Thoracic aorta (tissue), 2 donors: Measurements from ENCODE around the gene ANKRD11. TPM values are rescaled to one million over a fixed set of nuclear protein-coding genes. Genes with fewer than 3 reads are reported as not detected.
"Not testable (repeated sequence)": the region's sequence is repeated elsewhere in the genome, so short reads cannot be mapped to it uniquely, and the experiment has no call there.

Experiments used
- ATAC-seq: fragments of 150-250 bp; one replicate; pipeline ENCODE4 v1.8.0; 2017; ENCODE audit warnings: low read depth; ENCODE audit not compliant: insufficient number of reproducible peaks, low FRiP score
- DNase-seq: peaks from one replicate; pipeline ENCODE4 v3.0.0-alpha.2; 2020; ENCODE audit warnings: low spot score
- H3K27ac ChIP-seq, 2 donors: fragments of 200-600 bp; sonication (generic); 1 replicate in 1 of 2; 2 replicates in 1 of 2; pipeline ENCODE4 v1.5.1; 2016; ENCODE audit warnings: mild to moderate bottlenecking in 2 of 2, moderate library complexity in 2 of 2
- H3K27me3 ChIP-seq: fragments of 200-600 bp; sonication (generic); replicated peaks from 2 replicates; pipeline ENCODE4 v1.6.0; 2016; ENCODE audit warnings: mild to moderate bottlenecking; ENCODE audit not compliant: insufficient read depth
- H3K36me3 ChIP-seq: fragments of 200-600 bp; sonication (generic); one replicate; pipeline ENCODE4 v1.5.1; 2016
- H3K4me1 ChIP-seq, 2 donors: fragments of 200-600 bp; sonication (generic); 1 replicate in 1 of 2; 2 replicates in 1 of 2; pipeline versions ENCODE4 v1.5.1 to v1.6.0; 2016; ENCODE audit warnings: low read depth in 2 of 2, mild to moderate bottlenecking in 1 of 2; ENCODE audit not compliant: control insufficient read depth in 1 of 2
- H3K4me3 ChIP-seq: fragments of 200-600 bp; sonication (generic); 2 replicates; pipeline ENCODE4 v1.5.1; 2016; ENCODE audit warnings: mild to moderate bottlenecking
- H3K9me3 ChIP-seq: fragments of 200-600 bp; sonication (generic); 2 replicates; pipeline ENCODE4 v1.5.1; 2016
- CTCF ChIP-seq: fragments of 200-600 bp; sonication (generic); IDR thresholded peaks from one replicate; pipeline ENCODE4 v1.5.1; 2019; ENCODE audit warnings: antibody characterized with exemption
- total RNA-seq, 2 donors: library from RNA; depleted of rRNA; stranded (reverse); fragments of >200 nt; gene quantifications; one replicate each; pipeline versions ENCODE4 v1.1.0 to v1.2.3, GENCODE V29; 2016

ANKRD11 gene
- total RNA-seq, 2 donors from 2014 or later = 125 to 129 TPM

GRCh38 chr16:89422527-89422904, 67.8 kb downstream of the ANKRD11 start:
- DNase-seq (peak; percentile 51), ATAC-seq (peak; percentile 71)
- no peaks in the 10 kb centered on the region for H3K36me3 ChIP-seq
- H3K4me1 ChIP-seq = peaks cover 55 to 74% of the 10 kb centered on the region in 2 donors
- no peaks in the 10 kb centered on the region for H3K9me3 ChIP-seq
- peak overlapping the region; percentile 48 for H3K4me3 ChIP-seq
- no peak for TF ChIP-seq CTCF
- no peaks in the 10 kb centered on the region for H3K27me3 ChIP-seq
- peak overlapping the region; percentile 57 to 77 for H3K27ac ChIP-seq

- peaks cover 65 to 85% of the 10 kb centered on the region in 2 donors for H3K4me1 ChIP-seq
- not testable (repeated sequence) for H3K4me3 ChIP-seq, ATAC-seq, H3K27ac ChIP-seq, H3K9me3 ChIP-seq, H3K27me3 ChIP-seq, DNase-seq, H3K36me3 ChIP-seq
Measured at GRCh38 chr16:89421300-89421699, 69.1 kb downstream of the ANKRD11 start.

- H3K4me1 ChIP-seq = peaks cover 60 to 76% of the 10 kb centered on the region in 2 donors
- no peak for TF ChIP-seq CTCF
- no peaks in the 10 kb centered on the region for H3K9me3 ChIP-seq
- H3K36me3 ChIP-seq = no peaks in the 10 kb centered on the region
- peak overlapping the region; percentile 10 for H3K4me3 ChIP-seq
- DNase-seq (no peak), ATAC-seq (no peak)
- H3K27ac ChIP-seq = peak overlapping the region; percentile 2 to 63
- H3K27me3 ChIP-seq = no peaks in the 10 kb centered on the region
Measured at GRCh38 chr16:89420204-89420603, 70.2 kb downstream of the ANKRD11 start.

- H3K4me1 ChIP-seq = peaks cover 57 to 80% of the 10 kb centered on the region in 2 donors
- DNase-seq (no peak), ATAC-seq (no peak)
- H3K9me3 ChIP-seq = no peaks in the 10 kb centered on the region
- H3K27me3 ChIP-seq = no peaks in the 10 kb centered on the region
- no peak overlapping the region for H3K4me3 ChIP-seq
- TF ChIP-seq CTCF = no peak
- no peaks in the 10 kb centered on the region for H3K36me3 ChIP-seq
- no peak overlapping the region for H3K27ac ChIP-seq
Measured at GRCh38 chr16:89418352-89418751, 72.0 kb downstream of the ANKRD11 start.

GRCh38 chr16:89417352-89417751, 73.0 kb downstream of the ANKRD11 start:
- DNase-seq = no peak
- H3K27me3 ChIP-seq = no peaks in the 10 kb centered on the region
- no peak for TF ChIP-seq CTCF
- no peak for ATAC-seq
- no peak overlapping the region for H3K4me3 ChIP-seq
- H3K4me1 ChIP-seq = peaks cover 56 to 80% of the 10 kb centered on the region in 2 donors
- H3K9me3 ChIP-seq = no peaks in the 10 kb centered on the region
- no peaks in the 10 kb centered on the region for H3K36me3 ChIP-seq
- H3K27ac ChIP-seq = no peak overlapping the region
